ES-I3 (cell line): Measurements from ENCODE around the gene GSTA5.
A peak's percentile ranks its signal among the peaks of the same experiment; 100 is the strongest.
"Not testable (repeated sequence)": the region's sequence is repeated elsewhere in the genome, so short reads cannot be mapped to it uniquely, and the experiment has no call there.

ENCODE experiments used
- H3K36me3 ChIP-seq: 2 replicates; pipeline ENCODE4 v1.6.1; 2013; ENCODE audit warnings: mild to moderate bottlenecking, low read length, control low read depth, moderate library complexity; ENCODE audit not compliant: insufficient read depth
- H3K4me1 ChIP-seq: 2 replicates; pipeline ENCODE4 v1.6.1; 2013; ENCODE audit warnings: mild to moderate bottlenecking, control low read depth, low read length; ENCODE audit not compliant: insufficient read depth
- H3K9ac ChIP-seq: 2 replicates; pipeline ENCODE4 v1.6.1; 2013; ENCODE audit warnings: low read depth, mild to moderate bottlenecking, low read length, moderate library complexity
- H3K9me3 ChIP-seq: 2 replicates; pipeline ENCODE4 v1.6.1; 2013; ENCODE audit warnings: mild to moderate bottlenecking, low read length, moderate library complexity; ENCODE audit not compliant: control insufficient read depth, insufficient read depth

The GSTA5 gene

DNA sequence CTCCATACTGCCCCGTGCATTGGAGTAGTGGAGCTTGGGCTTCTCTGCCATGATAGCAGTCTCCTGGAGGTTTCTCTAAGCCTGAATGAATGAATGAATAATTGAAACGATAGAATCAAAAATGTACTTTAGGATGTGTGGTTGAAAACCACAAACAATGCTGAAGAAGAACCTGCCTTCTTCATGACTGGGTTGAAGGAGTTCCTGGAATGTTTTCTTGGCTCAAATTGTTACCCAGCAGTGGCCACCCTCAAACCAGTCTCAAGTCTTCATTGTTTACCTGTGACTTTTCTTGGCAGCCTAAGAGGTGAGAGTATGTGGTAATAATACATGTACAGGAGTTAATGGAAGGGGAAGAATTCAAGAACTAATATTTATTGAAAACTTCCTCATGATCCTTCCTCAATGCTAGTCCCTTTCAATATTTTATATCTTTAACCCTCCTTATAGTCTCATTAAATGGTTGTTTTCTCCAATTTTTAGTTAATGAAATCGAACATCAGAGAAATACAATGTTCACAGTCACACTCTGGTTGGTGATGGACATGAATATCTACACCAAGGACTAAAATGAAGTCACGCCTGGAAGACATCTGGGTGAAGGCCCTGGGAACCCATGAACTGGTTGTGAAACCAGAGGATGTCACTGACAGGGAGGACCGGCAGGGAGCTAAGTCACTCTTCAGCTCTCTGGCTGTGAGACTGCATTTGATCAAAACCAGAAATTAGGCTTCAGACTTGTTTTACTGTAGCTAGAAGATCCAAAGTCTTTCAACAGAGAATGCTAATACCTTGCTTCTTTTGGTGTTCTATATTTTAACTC, at the start of gene GSTA5:
Gene GSTA5 (minus strand): TSS at position 51 of the 823 bp plus-strand sequence.
- Histone ChIP-seq H3K9me3 (no peaks in the 10 kb centered on the region), H3K9ac (no peak within 1 kb of the TSS), H3K4me1 (no peaks in the 10 kb centered on the region), H3K36me3 (no peaks in the 10 kb centered on the region)

DNA sequence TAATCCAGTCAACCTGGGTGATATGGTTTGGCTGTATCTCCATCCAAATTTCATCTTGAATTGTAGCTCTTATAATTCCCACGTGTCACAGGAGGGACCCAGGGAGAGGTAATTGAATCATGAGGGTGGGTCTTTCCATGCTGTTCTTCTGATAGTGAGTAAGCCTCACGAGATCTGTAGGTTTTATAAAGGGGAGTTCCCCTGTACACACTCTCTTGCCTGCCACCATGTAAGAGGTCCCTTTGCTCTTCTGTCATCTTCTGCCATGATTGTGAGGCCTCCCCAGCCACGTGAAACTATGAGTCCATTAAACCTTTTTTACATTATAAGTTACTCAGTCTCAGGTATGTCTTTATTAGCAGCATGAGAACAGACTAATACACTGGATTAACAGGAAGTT, 49.4 kb upstream of the GSTA5 start:
- Histone ChIP-seq H3K9ac (no peak overlapping the region), H3K9me3 (no peaks in the 10 kb centered on the region), H3K4me1 (no peaks in the 10 kb centered on the region), H3K36me3 (no peaks in the 10 kb centered on the region)

DNA sequence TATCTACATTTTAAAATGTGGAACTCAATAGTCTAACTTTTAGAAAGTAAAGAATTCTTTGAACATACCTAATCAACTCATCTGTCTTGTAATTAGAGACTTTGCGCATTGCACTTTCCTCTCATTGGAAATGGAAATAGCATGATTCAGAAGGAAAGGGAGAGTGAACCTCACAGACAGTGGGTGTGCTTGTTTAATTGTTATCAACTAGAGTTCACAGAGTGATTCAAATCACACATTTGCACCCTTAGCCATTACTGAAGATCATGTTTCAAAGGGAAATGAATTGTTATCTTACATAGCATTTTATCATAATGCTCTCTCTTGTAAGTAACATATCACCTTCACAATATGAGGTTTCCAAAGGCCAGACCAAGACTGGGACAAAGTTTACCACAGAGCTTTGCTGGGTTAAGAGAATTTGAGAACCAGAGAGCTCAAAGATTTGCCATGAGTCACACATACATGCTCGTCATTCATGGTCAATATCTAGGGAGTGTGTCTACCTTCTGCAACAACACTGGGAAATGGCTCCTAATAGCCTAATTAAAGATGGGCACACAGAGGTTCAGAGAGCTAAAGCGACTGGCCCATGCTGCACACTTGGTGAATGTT, 47.4 kb upstream of the GSTA5 start:
- Histone ChIP-seq H3K4me1 (no peaks in the 10 kb centered on the region), H3K9me3 (no peaks in the 10 kb centered on the region), H3K9ac (no peak overlapping the region), H3K36me3 (no peaks in the 10 kb centered on the region)

DNA sequence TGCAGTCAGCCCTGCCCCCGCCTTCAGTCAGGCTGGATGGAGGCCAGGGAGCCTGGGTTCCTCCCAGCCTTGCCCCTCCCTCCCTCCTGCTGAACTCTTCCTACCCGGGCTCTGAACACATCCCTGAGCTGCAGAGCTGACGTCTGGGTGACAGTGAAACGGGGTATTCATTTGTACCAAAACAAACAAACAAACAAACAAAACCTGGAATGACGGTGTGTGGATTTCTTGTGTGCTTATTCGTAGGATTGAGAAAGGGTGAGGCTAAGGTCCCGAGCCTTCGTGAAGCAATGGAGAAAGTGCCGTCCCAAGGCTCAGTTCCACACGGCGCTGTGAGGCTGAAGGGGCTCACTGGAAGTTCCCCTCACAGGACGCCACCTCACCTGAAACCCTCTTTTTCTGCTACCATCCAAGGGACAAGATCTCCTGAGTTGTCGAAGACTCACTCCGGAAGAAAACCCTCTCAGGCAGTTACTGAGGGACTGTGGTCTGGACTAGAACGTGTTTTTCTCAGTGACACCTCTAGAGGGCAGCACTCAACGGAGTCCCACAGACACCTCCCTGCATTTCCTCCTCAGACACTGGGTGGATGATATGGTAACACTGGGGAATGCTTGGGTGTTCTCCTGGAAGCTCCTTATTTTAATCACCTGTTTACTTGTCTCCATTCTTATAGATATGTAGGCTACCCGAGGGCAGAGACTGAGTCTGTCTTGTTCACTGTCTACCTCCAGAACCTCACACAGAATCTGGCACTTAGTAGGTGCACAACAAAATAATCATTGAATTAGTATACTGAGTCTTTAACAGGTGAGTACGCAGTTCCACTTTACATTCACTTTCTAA, 41.6 kb upstream of the GSTA5 start:
- Histone ChIP-seq H3K4me1 (no peaks in the 10 kb centered on the region), H3K36me3 (no peaks in the 10 kb centered on the region), H3K9ac (peak overlapping the region; percentile 60), H3K9me3 (no peaks in the 10 kb centered on the region)

DNA sequence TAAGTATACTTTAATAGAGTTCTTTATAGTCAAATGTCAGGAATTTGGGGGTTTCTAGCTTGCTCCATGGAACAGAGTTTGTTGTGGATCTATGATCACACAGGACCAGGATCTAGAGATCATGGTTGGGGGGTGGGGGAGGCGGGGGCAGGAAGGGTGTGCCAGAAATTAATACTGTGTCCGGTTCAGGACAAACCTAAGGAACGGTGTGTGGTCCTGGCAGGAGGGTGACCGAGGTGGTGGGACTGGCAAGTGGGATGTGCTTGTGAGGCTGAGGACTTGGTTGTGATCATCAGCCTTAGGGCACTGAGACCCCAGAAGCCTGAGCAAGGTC, 41.0 kb upstream of the GSTA5 start:
- Histone ChIP-seq H3K9ac (no peak overlapping the region; the same call in 1 of the 2 replicates), H3K36me3 (no peaks in the 10 kb centered on the region), H3K9me3 (no peaks in the 10 kb centered on the region), H3K4me1 (no peaks in the 10 kb centered on the region)

DNA sequence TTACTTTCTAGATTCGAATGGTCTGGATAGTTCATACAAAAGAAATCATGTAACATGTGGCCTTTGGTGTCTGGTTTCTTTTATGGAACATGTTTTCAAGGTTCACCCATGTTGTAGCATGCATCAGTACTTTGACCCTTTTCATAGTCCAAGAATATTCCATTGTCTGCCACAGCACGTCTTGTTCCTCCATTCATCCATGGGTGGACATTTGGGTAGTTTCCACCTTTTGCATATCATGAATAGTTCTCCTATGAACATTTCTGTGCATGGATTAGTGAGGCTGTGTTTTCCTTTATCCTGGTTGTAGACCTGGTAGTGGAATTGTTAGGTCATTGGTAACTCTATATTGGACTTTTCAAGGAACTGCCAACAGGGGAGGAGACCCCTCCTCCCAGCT, 37.2 kb upstream of the GSTA5 start:
- H3K9ac ChIP-seq = no peak overlapping the region
- H3K36me3 ChIP-seq = no peaks in the 10 kb centered on the region
- H3K9me3 ChIP-seq = no peaks in the 10 kb centered on the region
- no peaks in the 10 kb centered on the region for H3K4me1 ChIP-seq

DNA sequence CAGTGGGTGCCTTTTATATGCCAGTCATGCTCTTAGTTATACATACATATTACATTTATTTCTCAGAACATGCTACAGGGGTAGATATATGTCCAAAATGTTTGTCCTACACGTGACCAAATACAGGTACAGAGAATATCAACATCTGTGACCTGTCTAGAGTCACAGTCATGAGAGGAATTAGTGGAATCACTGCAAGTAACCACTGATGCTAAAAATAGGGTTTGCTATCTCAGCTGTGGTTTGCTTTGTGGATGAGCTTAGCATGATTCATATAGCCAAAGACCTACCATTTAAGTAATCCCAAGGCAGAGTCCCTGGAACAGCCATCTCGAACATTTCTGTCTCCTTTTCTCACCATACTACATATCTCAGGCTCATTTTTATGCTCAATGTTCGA, 36.6 kb upstream of the GSTA5 start:
- no peaks in the 10 kb centered on the region for H3K4me1 ChIP-seq
- no peaks in the 10 kb centered on the region for H3K9me3 ChIP-seq
- no peaks in the 10 kb centered on the region for H3K36me3 ChIP-seq
- no peak overlapping the region for H3K9ac ChIP-seq

DNA sequence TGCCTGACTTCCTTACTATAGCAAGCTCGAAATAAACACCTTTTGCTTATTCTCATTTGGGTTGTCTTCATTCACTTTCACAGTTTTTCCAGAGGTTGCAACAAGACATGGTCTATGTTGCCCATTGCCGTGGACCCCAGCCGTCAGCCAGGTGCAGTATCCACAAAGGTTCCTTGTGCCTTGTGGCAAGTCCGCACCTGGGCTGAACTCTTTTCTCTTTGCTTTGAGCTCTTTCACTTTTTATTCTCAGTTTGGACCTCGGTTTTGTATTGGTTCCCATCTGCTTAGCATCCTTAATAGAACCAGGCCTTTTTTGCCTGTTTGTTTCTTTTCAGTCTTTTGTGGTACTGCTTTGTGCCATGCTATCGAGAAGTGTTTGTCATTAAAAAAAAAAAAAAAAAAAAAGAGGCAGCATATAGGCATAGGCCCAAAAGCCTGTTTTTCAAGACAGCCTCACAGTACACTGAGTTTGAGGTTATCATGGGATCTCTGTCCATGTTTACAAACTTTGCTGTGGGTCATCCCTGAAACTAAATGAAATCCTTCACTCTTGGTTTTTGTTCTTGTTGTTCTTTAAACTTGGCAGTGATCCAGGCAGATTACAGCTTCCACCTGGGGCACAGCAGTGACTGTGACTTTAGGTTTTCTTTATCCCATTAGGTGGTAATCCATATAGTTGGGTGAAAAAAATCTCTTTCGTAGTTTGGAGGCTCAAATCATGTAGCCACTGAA, 35.6 kb upstream of the GSTA5 start:
- Histone ChIP-seq H3K9me3 (no peaks in the 10 kb centered on the region), H3K36me3 (no peaks in the 10 kb centered on the region), H3K4me1 (no peaks in the 10 kb centered on the region), H3K9ac (no peak overlapping the region)

DNA sequence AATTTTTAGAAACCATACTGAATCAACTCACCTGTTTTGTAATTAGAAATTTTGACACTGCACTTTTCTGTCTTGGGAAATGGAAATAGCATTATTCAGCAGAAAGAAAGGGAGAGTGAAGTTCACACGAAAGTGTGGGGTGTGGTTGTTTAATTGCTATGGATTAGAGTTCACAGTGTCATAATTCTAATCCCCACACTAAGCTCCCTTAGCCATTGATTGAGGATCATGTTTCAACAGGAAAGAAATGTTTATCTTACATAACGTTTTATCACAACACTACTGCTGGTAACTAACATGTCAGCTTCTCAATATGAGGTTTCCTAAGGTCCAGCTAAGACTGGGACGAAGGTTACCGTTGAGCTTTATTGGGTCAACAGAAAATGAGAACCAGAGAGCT, 31.4 kb upstream of the GSTA5 start:
- no peaks in the 10 kb centered on the region for H3K36me3 ChIP-seq
- no peak overlapping the region for H3K9ac ChIP-seq
- H3K4me1 ChIP-seq = no peaks in the 10 kb centered on the region
- no peaks in the 10 kb centered on the region for H3K9me3 ChIP-seq

DNA sequence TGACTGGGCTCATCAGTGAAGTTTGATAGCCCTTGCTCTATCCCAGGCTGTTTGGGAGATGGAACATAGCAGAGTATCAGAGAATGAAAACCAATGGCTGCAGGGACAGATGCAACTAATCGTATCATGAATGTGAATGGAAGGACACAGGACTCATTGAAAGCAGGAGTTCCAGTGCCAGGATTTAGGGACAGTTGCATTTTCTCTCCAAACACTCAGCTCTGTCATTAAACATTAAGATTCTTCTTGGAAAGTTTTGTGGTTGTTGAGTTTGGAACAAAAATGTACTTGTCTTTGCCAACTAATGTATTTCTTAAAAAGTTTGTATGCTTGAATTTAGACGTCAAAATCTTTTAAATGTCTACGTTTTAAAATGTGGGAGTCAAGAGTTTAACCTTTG, 31.0 kb upstream of the GSTA5 start:
- Histone ChIP-seq H3K9ac (no peak overlapping the region), H3K4me1 (no peaks in the 10 kb centered on the region), H3K9me3 (no peaks in the 10 kb centered on the region), H3K36me3 (no peaks in the 10 kb centered on the region)

DNA sequence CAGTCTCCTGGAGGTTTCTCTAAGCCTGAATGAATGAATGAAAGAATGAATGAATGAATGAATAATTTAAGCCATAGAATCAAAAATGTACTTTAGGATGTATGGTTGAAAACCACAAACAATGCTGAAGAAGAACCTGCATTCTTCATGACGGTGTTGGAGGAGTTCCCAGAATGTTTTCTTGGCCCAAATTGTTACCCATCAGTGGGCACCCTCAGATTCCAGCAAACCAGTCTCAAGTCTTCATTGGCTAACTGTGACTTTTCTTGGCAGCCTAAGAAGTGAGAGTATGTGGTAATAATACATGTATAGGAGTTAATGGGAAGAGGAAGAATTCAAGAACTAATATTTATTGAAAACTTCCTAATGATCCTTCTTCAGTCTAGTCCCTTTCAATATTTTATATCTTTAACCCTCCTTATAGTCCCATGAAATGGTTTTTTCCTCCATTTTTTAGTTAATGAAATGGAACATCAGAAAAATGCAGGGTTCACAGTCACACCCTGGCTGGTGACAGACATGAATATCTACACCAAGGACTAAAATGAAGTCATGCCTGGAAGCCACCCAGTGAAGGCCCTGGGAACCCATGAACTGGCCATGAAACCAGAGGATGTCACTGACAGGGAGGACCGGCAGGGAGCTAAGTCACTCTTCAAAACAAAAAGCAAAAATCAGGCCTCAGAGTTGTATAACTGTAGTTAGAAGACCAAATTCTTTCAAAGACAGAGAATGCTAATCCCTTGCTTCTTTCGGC, 29.9 kb upstream of the GSTA5 start:
- not testable (repeated sequence) for H3K36me3 ChIP-seq, H3K9me3 ChIP-seq, H3K9ac ChIP-seq, H3K4me1 ChIP-seq

DNA sequence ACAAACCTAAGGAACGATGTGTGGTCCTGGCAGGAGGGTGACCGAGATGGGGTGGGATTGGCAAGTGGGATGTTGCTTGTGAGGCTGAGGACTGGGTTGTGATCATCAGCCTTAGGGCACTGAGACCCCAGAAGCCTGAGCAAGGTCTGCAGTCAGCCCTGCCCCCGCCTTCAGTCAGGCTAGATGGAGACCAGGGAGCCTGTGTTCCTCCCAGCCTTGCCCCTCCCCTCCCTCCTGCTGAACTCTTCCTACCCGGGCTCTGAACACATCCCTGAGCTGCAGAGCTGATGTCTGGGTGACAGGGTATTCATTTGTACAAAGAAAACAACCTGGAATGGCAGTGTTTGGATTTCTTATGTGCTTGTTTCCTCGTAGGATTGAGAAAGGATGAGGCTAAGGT, 28.3 kb upstream of the GSTA5 start:
- not testable (repeated sequence) for H3K9ac ChIP-seq, H3K9me3 ChIP-seq, H3K36me3 ChIP-seq, H3K4me1 ChIP-seq

DNA sequence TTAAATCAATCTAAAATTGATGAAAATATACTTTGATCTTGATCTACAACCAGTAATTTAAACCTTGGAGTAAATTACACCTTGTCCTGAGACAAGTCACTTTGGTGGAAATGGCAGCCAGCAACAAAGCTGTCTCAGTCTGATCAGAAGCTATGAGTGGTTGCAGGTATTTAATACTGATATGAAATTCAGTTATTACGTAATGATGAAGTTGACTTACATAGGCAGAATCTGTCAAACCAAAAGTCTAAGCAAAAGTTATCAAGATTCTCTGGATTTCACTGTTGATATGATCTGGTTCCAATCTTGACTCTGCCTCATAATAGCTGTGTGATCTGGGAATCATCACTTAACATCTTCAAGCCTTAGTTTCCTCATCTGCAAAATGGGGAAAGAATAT, 27.6 kb upstream of the GSTA5 start:
- H3K9ac ChIP-seq = no peak overlapping the region
- H3K9me3 ChIP-seq = no peaks in the 10 kb centered on the region
- no peaks in the 10 kb centered on the region for H3K4me1 ChIP-seq
- H3K36me3 ChIP-seq = no peaks in the 10 kb centered on the region

DNA sequence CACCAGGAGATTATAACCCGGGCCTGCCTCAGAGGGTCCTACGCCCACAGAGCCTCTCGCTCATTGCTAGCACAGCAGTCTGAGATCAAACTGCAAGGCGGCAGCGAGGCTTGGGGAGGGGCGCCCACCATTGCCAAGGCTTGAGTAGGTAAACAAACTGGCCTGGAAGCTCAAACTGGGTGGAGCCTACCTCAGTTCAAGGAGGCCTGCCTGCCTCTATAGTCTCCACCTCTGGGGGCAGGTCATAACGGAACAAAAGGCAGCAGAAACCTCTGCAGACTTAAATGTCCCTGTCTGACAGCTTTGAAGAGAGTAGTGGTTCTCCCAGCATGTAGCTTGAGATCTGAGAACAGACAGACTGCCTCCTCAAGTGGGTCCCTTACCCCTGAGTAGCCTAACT, 20.5 kb upstream of the GSTA5 start:
- not testable (repeated sequence) for H3K36me3 ChIP-seq, H3K4me1 ChIP-seq, H3K9me3 ChIP-seq, H3K9ac ChIP-seq
